Liver (tissue), 9 donors: ENCODE results near the gene STUM. TPM values are rescaled to one million over a fixed set of nuclear protein-coding genes. Genes with fewer than 3 reads are reported as not detected.
A peak's percentile ranks its signal among the peaks of the same experiment; 100 is the strongest.

Experiments
- DNase-seq: peaks from one replicate; pipeline ENCODE4 v3.0.0-alpha.2; 2017; ENCODE audit warnings: low spot score
- H3K27ac ChIP-seq, 2 donors: one replicate each; pipeline ENCODE4 v1.7.0; 2013; ENCODE audit warnings: inconsistent platforms in 2 of 2, low read length in 2 of 2, control low read depth in 1 of 2, low read depth in 1 of 2, mild to moderate bottlenecking in 1 of 2
- H3K27me3 ChIP-seq, 4 donors: one replicate each; pipeline versions ENCODE4 v1.6.1 to v1.7.0; 2013; ENCODE audit warnings: low read length in 3 of 4, inconsistent platforms in 1 of 4, mild to moderate bottlenecking in 1 of 4, moderate library complexity in 1 of 4; ENCODE audit not compliant: control insufficient read depth in 4 of 4, insufficient read depth in 4 of 4
- H3K36me3 ChIP-seq, 4 donors: one replicate each; pipeline versions ENCODE4 v1.6.1 to v1.7.0; 2013; ENCODE audit warnings: low read length in 3 of 4, mild to moderate bottlenecking in 3 of 4, low read depth in 1 of 4, moderate library complexity in 1 of 4; ENCODE audit not compliant: control insufficient read depth in 4 of 4, insufficient read depth in 3 of 4
- H3K4me1 ChIP-seq, 4 donors: one replicate each; pipeline versions ENCODE4 v1.6.1 to v1.7.0; 2013; ENCODE audit warnings: low read length in 3 of 4, mild to moderate bottlenecking in 3 of 4, moderate library complexity in 1 of 4; ENCODE audit not compliant: control insufficient read depth in 4 of 4, insufficient read depth in 4 of 4
- H3K4me3 ChIP-seq, 3 donors: one replicate each; pipeline versions ENCODE4 v1.6.1 to v1.7.0; 2013; ENCODE audit warnings: low read length in 3 of 3, control low read depth in 1 of 3, low read depth in 1 of 3, mild to moderate bottlenecking in 1 of 3
- H3K9ac ChIP-seq, 2 donors: one replicate each; pipeline ENCODE4 v1.7.0; 2013; ENCODE audit warnings: low read length in 2 of 2, mild to moderate bottlenecking in 2 of 2, moderate library complexity in 2 of 2, control low read depth in 1 of 2, low read depth in 1 of 2
- H3K9me3 ChIP-seq, 4 donors: one replicate each; pipeline versions ENCODE4 v1.6.1 to v1.7.0; 2013; ENCODE audit warnings: low read length in 3 of 4; ENCODE audit not compliant: control insufficient read depth in 4 of 4
- ATF3 ChIP-seq: IDR thresholded peaks from 2 replicates; pipeline ENCODE4 v1.6.1; 2016; ENCODE audit warnings: antibody characterized with exemption
- CTCF ChIP-seq: fragments of 150-350 bp; IDR thresholded peaks from 2 replicates; pipeline ENCODE4 v1.5.1; 2017; ENCODE audit warnings: improper control_type of control experiment, low read depth, low read length; ENCODE audit not compliant: missing input control
- EGR1 ChIP-seq, 2 donors: IDR thresholded peaks; 2 replicates each; pipeline ENCODE4 v1.6.1; 2016 to 2018; ENCODE audit warnings: antibody characterized with exemption in 2 of 2, low read depth in 2 of 2
- FOXA1 ChIP-seq: IDR thresholded peaks from 2 replicates; pipeline ENCODE4 v1.6.1; 2016; ENCODE audit warnings: antibody characterized with exemption
- FOXA2 ChIP-seq: IDR thresholded peaks from 2 replicates; pipeline ENCODE4 v1.6.1; 2016; ENCODE audit warnings: antibody characterized with exemption
- GABPA ChIP-seq, 2 donors: IDR thresholded peaks in 1 of 2; conservative IDR thresholded peaks in 1 of 2; 2 replicates each; pipeline ENCODE4 v1.6.1; 2016; ENCODE audit warnings: antibody characterized with exemption in 2 of 2, mild to moderate bottlenecking in 1 of 2, moderate library complexity in 1 of 2
- HNF4A ChIP-seq, 2 donors: conservative IDR thresholded peaks; 2 replicates each; pipeline ENCODE4 v1.6.1; 2016; ENCODE audit warnings: antibody characterized with exemption in 2 of 2, mild to moderate bottlenecking in 2 of 2
- HNF4G ChIP-seq: IDR thresholded peaks from 2 replicates; pipeline ENCODE4 v1.6.1; 2016; ENCODE audit warnings: antibody characterized with exemption
- NR2F2 ChIP-seq: IDR thresholded peaks from 2 replicates; pipeline ENCODE4 v1.6.1; 2016; ENCODE audit warnings: antibody characterized with exemption
- RAD21 ChIP-seq, 2 donors: IDR thresholded peaks; 2 replicates each; pipeline ENCODE4 v1.6.1; 2016; ENCODE audit warnings: antibody characterized with exemption in 2 of 2, mild to moderate bottlenecking in 2 of 2
- RXRA ChIP-seq, 2 donors: IDR thresholded peaks; 2 replicates each; pipeline ENCODE4 v1.6.1; 2017 to 2018; ENCODE audit warnings: antibody characterized with exemption in 2 of 2, mild to moderate bottlenecking in 1 of 2
- SP1 ChIP-seq: IDR thresholded peaks from 2 replicates; pipeline ENCODE4 v1.6.1; 2018; ENCODE audit warnings: antibody characterized with exemption, mild to moderate bottlenecking
- TAF1 ChIP-seq: conservative IDR thresholded peaks from 2 replicates; pipeline ENCODE4 v1.6.1; 2016; ENCODE audit warnings: antibody characterized with exemption, mild to moderate bottlenecking
- YY1 ChIP-seq: IDR thresholded peaks from 2 replicates; pipeline ENCODE4 v1.6.1; 2016; ENCODE audit warnings: antibody characterized with exemption, mild to moderate bottlenecking
- ZBTB33 ChIP-seq: IDR thresholded peaks from 2 replicates; pipeline ENCODE4 v1.6.1; 2016; ENCODE audit warnings: antibody characterized with exemption
- WGBS: extraction: QIAGEN DNeasy Blood & Tissue Kit; methylation state at CpG from one replicate; pipeline ENCODE4 v1.1.7; 2013; 5-methylcytosine and 5-hydroxymethylcytosine counted together
- polyA plus RNA-seq, 2 donors: library from polyadenylated mRNA; stranded (reverse) in 1 of 2; unstranded in 1 of 2; fragments of 200-250 nt in 1 of 2; fragments of >200 nt in 1 of 2; fragmentation: Nextera tagmentation in 1 of 2; extraction: Ambion mirVana in 1 of 2; gene quantifications; one replicate each; pipeline versions ENCODE4 v1.2.1 to v1.2.3, GENCODE V29; 2013 to 2015
- total RNA-seq, 2 donors: library from RNA; depleted of rRNA; stranded (reverse); fragments of >200 nt; gene quantifications; one replicate each; pipeline ENCODE4 v1.2.3, GENCODE V29; 2014
- donor health status: healthy.
- donor health status: healthy.
- donor health status: healthy.
- donor health status: healthy.
- donor health status: healthy.

STUM gene
- total and polyA plus RNA-seq, 4 donors = 0.03 to 0.14 (median 0.07) TPM

GRCh38 chr1:226634166-226634588 is 85.6 kb downstream of the STUM start:
- peak; percentile 86 to 91 for TF ChIP-seq RAD21 (IDR thresholded peaks at IDR 0.05)
- TF ChIP-seq HNF4G = no peak
- TF ChIP-seq CTCF = peak; percentile 79
- Histone ChIP-seq H3K9ac (no peak overlapping the region), H3K36me3 (no peaks in the 10 kb centered on the region)

GRCh38 chr1:226634611-226635246 is 86.2 kb downstream of the STUM start:
- DNase-seq = no peak
- Histone ChIP-seq H3K36me3 (no peaks in the 10 kb centered on the region), H3K27ac (no peak overlapping the region), H3K4me1 (no peaks in the 10 kb centered on the region), H3K4me3 (no peak overlapping the region), H3K9me3 (no peaks in the 10 kb centered on the region), H3K9ac (no peak overlapping the region), H3K27me3 (no peaks in the 10 kb centered on the region)
- WGBS = 88% methylated on average over 22 of the region's 22 CpGs
- TF ChIP-seq ZBTB33 = no peak
- no peak for TF ChIP-seq CTCF
- no peak for TF ChIP-seq HNF4G
- no peak for TF ChIP-seq RXRA (IDR thresholded peaks at IDR 0.05)
- no peak for TF ChIP-seq TAF1
- TF ChIP-seq YY1 = no peak
- TF ChIP-seq FOXA1 = no peak
- no peak for TF ChIP-seq ATF3
- TF ChIP-seq GABPA (IDR thresholded peaks at IDR 0.05 in 1 of 2, conservative IDR thresholded peaks at IDR 0.05 in 1 of 2) = no peak
- no peak for TF ChIP-seq SP1
- TF ChIP-seq HNF4A (conservative IDR thresholded peaks at IDR 0.05) = no peak
- no peak for TF ChIP-seq FOXA2
- no peak for TF ChIP-seq NR2F2
- no peak for TF ChIP-seq EGR1 (IDR thresholded peaks at IDR 0.05; ENCODE audit: low read depth in 2 of 2)

More at GRCh38 chr1:226634166-226634588, 85.6 kb downstream of the STUM start:
- no peaks in the 10 kb centered on the region for H3K4me1 ChIP-seq
- no peak overlapping the region for H3K4me3 ChIP-seq
- peak; percentile 85 for DNase-seq
- no peaks in the 10 kb centered on the region for H3K9me3 ChIP-seq
- 2% methylated on average over 6 of the region's 6 CpGs for WGBS
- no peak overlapping the region for H3K27ac ChIP-seq
- no peaks in the 10 kb centered on the region for H3K27me3 ChIP-seq
